HG03095 (cell line): Measurements from ENCODE around the gene GAPDHS.

ENCODE experiments used
- ATAC-seq: cut with Tn5 transposase; IDR thresholded peaks from one replicate; pipeline ENCODE4 v1.9.1; 2021; ENCODE audit warnings: moderate library complexity; ENCODE audit not compliant: unreplicated experiment

Gene GAPDHS

DNA sequence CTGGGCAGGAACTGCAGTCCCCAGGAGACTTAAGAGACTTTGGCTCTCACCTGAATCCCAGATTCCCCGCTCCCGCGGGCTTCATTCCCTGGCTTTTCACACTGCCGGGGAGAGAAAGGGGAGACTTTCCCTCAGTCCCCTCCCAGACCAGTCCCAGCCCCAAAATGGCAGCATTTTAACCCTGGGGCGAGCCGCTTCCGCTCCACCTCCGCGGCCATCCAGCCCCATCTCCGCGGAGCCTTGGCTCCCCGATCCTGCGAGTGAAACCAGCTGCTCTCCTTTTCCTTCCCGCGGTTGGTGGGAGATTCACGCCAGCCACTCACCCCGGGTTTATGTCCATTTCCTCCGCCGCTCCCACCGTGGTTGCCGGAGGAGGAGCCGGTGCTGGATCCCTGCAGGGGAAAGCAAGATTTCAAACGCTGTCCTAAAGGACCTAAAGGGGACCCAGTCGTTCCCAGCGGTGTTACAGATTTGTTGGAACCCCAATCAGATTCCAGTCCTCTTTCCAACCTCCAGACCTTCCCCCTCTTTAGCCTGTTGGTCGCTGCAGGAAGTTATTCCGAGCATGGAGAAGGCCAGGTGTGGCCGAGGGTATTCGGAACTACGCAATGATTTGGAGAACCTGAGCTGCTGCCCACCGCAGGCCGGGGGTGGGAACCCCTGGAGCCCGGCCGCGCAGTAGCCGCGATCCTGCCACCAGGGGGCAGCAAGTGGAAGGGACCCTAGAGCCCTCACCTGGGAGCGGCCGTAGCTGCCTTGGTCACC, 23.2 kb upstream of the GAPDHS start:
- ATAC-seq = peak; percentile 63

GRCh38 chr19:35510626-35510964, 22.7 kb upstream of the GAPDHS start:
- no peak for ATAC-seq

GRCh38 chr19:35511337-35511736, 21.9 kb upstream of the GAPDHS start:
- ATAC-seq = no peak

- ATAC-seq = no peak
Observed at GRCh38 chr19:35512831-35513627, 20.2 kb upstream of the GAPDHS start.

DNA sequence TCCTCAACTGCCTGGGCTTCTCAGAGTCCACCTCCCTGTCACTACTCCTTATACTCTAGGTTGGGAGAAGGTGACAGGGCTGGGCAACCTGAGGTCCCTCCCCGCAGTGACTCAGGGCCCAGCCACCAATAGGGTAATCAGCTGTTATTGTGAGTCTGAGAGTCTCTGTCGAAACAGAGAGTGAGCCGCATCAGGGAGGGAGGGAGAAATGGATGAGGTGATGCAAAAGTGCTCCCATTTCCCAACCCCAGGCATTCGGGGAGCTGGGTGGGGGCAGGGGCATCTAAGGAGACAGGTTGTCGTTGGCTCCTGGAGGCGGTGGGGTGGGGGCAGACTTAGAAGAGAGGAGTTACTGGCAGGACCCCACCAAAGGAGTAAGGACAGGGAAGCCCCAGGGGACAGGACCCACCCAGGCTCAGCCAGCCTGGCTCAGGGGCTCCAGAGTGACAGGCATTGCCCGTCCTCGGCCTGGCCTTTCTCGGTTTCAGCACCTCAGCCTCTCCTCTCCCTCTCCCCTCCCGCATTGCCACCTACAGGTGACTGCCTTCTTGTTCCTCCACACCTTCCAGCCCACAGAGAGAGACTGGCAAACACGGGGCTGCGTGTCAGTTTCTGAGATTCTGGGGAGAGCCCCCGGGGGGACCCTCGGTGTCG, 19.5 kb upstream of the GAPDHS start, which contains the start of gene DMKN:
Gene DMKN (minus strand): TSS at position 22 of the 654 bp plus-strand sequence. CDS start 174 bp downstream, outside the sequence.
- ATAC-seq = no peak

GRCh38 chr19:35514282-35514809, 18.9 kb upstream of the GAPDHS start:
- no peak for ATAC-seq

DNA sequence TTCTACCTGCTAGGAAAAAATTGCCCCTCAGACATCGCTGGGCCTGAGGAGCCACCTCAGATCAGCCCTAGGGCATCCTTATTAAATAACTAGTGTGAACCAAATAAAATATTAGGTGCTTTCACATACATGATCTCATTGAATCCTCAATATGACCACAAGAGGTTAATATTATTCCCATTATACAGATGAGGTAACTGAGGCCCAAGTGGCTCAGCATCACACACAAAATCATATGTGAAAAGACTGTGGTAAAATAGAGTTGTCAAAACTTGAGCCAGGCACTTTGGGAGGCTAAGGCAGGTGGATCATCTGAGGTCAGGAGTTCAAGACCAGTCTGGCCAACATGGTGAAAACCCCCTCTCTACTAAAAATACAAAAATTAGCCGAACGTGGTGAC, 16.9 kb upstream of the GAPDHS start:
- ATAC-seq = no peak

GRCh38 chr19:35517342-35517741, 15.9 kb upstream of the GAPDHS start:
- no peak for ATAC-seq

DNA sequence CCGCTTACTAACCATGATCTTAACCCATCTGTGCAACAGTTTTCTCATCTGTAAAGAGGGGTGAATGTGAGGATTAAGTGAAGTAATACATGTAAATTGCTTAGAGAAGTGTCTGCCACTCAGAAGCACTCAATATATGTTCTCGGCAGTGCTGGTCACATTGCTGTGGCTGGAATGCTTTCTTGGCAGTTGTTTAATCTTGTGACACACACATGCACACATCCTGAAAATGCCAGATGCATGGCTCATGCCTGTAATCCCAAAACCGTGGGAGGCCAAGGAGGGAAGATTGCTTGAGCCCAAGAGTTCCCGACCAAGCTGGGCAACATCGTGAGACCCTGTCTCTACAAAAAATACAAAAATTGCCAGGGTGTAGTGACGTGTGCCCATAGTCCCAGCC, 14.9 kb upstream of the GAPDHS start:
- ATAC-seq = no peak

GRCh38 chr19:35519291-35519690, 14.0 kb upstream of the GAPDHS start:
- no peak for ATAC-seq

GRCh38 chr19:35521124-35521743, 12.0 kb upstream of the GAPDHS start:
- no peak for ATAC-seq

- ATAC-seq = no peak
Observed at GRCh38 chr19:35522745-35523327, 10.4 kb upstream of the GAPDHS start.

DNA sequence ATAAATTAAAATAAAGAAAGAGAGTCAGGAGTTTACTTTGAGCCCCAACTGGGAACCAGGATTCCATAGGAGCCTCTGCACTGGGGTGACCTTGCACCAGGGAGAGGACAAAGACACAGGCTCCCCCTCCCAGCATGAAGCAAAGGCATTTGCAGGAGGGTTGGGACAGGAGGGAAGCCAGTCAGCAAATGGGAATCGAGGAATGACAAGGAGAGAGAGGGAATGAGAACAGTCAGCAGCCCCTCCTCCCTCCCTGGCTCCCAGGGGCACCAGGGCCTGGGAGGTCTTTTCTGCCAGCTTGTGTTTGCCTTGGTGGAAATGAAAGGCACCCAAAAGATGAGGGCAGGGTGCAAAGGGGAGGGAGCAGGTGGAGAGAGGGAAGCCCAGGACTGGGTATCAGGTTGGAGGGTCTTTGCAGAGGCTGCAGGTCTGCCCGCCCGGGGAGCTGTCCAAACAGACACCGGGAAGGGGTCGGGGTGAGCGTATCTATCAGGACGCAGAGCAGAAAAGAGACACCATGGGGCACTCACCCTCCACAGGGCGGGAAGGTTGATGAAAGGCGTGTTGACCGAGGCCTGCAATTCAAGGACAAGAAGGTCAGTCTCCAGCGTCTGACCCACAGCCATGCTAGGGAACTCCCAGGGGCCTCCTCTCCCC, 8.9 kb upstream of the GAPDHS start:
- no peak for ATAC-seq

GRCh38 chr19:35525873-35526272, 7.4 kb upstream of the GAPDHS start:
- no peak for ATAC-seq

GRCh38 chr19:35528218-35529038, 4.8 kb upstream of the GAPDHS start, which contains the start of gene SBSN:
SBSN (minus strand) TSS chr19:35528311; CDS start chr19:35528281, 30 bp downstream.
- ATAC-seq = no peak

GRCh38 chr19:35529241-35530218, 3.7 kb upstream of the GAPDHS start:
- ATAC-seq = no peak

- no peak for ATAC-seq
Observed at GRCh38 chr19:35531291-35531690, 2.0 kb upstream of the GAPDHS start.

- no peak for ATAC-seq
Observed at GRCh38 chr19:35533822-35534392, 651 bp downstream of the GAPDHS start.
